DND-41 (cell line): Measurements from ENCODE around the gene PAK4.

Source experiments
- EZH2 ChIP-seq: IDR thresholded peaks from 3 replicates; pipeline ENCODE4 v1.6.1; 2012; ENCODE audit warnings: borderline replicate concordance, low read depth, mild to moderate bottlenecking, moderate library complexity, low read length, inconsistent platforms; ENCODE audit not compliant: severe bottlenecking
- TF ChIP-seq, protein P1 (sequence below): IDR thresholded peaks from 2 replicates; pipeline ENCODE4 v1.5.1; 2012; ENCODE audit warnings: borderline replicate concordance, low read length, moderate library complexity, mild to moderate bottlenecking; ENCODE audit not compliant: poor library complexity, severe bottlenecking; ENCODE audit errors: extremely low read depth

DNA sequence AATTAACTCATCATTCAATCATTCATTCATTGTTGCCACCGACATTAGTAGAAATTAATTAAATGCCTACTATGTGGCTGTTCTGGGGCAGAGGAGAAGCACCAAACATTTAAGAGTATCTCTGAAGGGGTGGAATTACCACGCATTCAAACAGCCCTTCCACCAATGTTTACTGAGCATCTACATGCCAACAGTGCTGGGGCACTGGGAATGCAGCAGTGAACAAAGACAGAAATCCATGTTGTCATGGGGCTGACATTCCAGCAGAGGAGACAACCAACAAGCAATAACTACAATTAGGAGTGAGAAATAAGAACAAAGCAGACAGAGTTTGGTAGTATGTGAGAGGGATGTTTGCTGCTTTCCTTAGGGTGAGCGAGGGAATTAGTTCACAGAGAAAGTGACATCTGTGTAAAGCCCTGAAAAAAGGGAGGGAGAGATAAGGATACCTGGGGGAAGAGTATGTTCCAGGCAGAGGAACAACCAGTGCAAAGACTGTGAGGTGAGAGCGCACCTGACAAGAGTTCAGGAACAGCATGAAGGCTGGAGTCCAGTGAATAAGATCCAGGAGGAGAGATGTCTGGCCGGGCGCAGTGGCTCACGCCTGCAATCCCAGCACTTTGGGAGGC is 1.3 kb upstream of the PAK4 start:
- TF ChIP-seq, protein P1, sequence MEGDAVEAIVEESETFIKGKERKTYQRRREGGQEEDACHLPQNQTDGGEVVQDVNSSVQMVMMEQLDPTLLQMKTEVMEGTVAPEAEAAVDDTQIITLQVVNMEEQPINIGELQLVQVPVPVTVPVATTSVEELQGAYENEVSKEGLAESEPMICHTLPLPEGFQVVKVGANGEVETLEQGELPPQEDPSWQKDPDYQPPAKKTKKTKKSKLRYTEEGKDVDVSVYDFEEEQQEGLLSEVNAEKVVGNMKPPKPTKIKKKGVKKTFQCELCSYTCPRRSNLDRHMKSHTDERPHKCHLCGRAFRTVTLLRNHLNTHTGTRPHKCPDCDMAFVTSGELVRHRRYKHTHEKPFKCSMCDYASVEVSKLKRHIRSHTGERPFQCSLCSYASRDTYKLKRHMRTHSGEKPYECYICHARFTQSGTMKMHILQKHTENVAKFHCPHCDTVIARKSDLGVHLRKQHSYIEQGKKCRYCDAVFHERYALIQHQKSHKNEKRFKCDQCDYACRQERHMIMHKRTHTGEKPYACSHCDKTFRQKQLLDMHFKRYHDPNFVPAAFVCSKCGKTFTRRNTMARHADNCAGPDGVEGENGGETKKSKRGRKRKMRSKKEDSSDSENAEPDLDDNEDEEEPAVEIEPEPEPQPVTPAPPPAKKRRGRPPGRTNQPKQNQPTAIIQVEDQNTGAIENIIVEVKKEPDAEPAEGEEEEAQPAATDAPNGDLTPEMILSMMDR, result no peak
- TF ChIP-seq EZH2, result no peak
